A673 (cell line): ENCODE measurements around the gene PDE4B.

Source experiments
- CTCF ChIP-seq: fragments of 300-800, 200-600 bp; sonication (generic); conservative IDR thresholded peaks from 2 replicates; pipeline ENCODE4 v1.5.1; 2017; ENCODE audit warnings: low read depth, mild to moderate bottlenecking, antibody characterized with exemption, low read length, moderate library complexity, mixed read lengths
- EZH2 ChIP-seq: fragments of 200-600 bp; sonication (generic); IDR thresholded peaks from 2 replicates; pipeline ENCODE4 v1.6.1; 2017; ENCODE audit warnings: borderline replicate concordance, low read depth, mild to moderate bottlenecking, mixed read lengths, antibody characterized with exemption, low read length; ENCODE audit not compliant: poor library complexity, severe bottlenecking

GRCh38 chr1:66022904-66023620 lies 230.4 kb downstream of the PDE4B start:
- TF ChIP-seq CTCF, result no peak
- no peak for TF ChIP-seq EZH2
